ENCODE data around the gene SARS2.

DNA sequence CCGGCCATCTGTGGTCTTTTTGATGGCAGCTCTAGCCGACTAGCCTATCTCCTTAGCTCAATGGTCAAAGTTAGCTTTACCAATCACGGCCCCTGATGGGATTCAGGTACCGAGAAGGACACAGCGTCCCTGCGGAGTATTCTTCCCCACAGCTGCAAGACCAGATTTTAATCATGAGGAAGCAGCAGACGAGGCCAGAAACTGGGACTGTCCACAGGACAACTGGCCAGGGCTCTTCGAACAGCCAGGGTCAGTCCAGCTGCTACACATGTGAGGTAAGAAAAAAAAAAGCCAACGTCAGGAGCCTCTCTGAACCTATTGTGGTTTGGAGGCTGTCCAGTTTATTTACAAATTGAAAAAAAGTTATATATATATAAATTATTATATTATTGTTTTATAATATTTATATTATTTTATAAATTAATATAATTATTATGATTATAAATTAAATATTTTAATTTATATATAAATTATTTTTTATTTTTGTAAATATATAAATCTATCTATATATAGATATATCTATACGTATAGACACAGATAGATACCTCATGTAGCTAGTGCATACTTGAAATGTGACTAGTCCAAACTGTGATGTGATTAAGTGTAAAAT lies 63.3 kb downstream of the SARS2 start:
- TF ChIP-seq NFIC (IDR thresholded peaks at IDR 0.05) (no peak), YY1 (IDR thresholded peaks at IDR 0.05; ENCODE audit: low read depth) (no peak), TAF1 (IDR thresholded peaks at IDR 0.05; ENCODE audit: low read depth) (no peak), TEAD4 (IDR thresholded peaks at IDR 0.05) (no peak), USF1 (IDR thresholded peaks at IDR 0.05) (no peak), ZBTB7A (IDR thresholded peaks at IDR 0.05; ENCODE audit: low read depth) (no peak), RAD21 (IDR thresholded peaks at IDR 0.05; ENCODE audit: low read depth) (no peak), TCF12 (IDR thresholded peaks at IDR 0.05; ENCODE audit: low read depth) (no peak), MAX (IDR thresholded peaks at IDR 0.05) (no peak), CEBPB (IDR thresholded peaks at IDR 0.05) (no peak), EP300 (IDR thresholded peaks at IDR 0.05; ENCODE audit: borderline replicate concordance) (no peak), FOXM1 (IDR thresholded peaks at IDR 0.05; ENCODE audit: borderline replicate concordance, low read depth) (no peak), EGR1 (IDR thresholded peaks at IDR 0.05) (no peak)
